IMR-90 (cell line): Measurements from ENCODE around the gene MRPL51.

ENCODE experiments used
- MAFK ChIP-seq: IDR thresholded peaks from 2 replicates; pipeline ENCODE4 v1.6.1; 2012; ENCODE audit warnings: low read depth, low read length, improper control_type of control experiment
- POLR2A ChIP-seq: IDR thresholded peaks from 2 replicates; pipeline ENCODE4 v1.6.1; 2012; ENCODE audit warnings: mild to moderate bottlenecking, low read depth, low read length
- RFX5 ChIP-seq: IDR thresholded peaks from 2 replicates; pipeline ENCODE4 v1.8.0; 2012; ENCODE audit warnings: low read depth, mild to moderate bottlenecking, low read length, moderate library complexity
- SMC3 ChIP-seq: fragments of 150-350 bp; IDR thresholded peaks from 2 replicates; pipeline ENCODE4 v1.6.1; 2016; ENCODE audit warnings: low read depth, mild to moderate bottlenecking, antibody characterized with exemption, low read length, moderate library complexity
- TF ChIP-seq, protein P1 (sequence below): conservative IDR thresholded peaks from 2 replicates; pipeline ENCODE4 v1.5.1; 2012; ENCODE audit warnings: mild to moderate bottlenecking, low read depth, low read length, improper control_type of control experiment

DNA sequence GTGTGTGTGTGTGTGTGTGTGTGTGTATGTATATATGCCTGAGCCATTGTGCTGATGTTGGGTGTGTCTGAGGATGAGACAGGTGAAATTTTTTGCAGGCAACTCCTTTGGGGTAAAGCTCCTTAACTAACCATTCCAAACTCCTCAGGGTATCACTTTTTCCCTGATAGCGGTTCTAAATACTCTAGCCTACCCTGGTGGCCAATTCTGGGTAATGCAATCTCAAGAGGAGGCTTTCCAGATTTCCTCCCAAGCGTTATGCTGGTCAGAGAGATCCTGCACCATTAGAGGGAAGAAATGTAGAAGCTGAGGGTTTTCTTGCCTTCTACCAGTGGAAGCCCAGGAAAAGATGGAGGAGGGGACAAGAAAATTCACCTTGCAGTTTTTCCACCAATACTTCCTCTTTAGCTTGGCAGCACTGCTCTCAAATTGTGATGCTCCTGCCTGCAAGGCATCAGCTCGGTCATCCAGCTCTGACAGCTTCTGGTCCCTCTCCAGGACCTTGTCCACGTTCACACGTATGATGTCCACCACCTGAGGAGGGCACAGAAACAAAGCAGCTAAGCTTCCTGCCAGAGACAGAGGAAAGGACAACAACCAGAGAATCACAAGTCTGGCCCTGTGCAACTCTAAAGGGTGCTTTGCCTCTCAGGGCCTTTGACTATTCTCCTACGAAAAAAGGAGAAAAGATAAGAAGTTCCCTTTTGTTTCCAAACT, 27.4 kb downstream of the MRPL51 start:
- TF ChIP-seq, protein P1, sequence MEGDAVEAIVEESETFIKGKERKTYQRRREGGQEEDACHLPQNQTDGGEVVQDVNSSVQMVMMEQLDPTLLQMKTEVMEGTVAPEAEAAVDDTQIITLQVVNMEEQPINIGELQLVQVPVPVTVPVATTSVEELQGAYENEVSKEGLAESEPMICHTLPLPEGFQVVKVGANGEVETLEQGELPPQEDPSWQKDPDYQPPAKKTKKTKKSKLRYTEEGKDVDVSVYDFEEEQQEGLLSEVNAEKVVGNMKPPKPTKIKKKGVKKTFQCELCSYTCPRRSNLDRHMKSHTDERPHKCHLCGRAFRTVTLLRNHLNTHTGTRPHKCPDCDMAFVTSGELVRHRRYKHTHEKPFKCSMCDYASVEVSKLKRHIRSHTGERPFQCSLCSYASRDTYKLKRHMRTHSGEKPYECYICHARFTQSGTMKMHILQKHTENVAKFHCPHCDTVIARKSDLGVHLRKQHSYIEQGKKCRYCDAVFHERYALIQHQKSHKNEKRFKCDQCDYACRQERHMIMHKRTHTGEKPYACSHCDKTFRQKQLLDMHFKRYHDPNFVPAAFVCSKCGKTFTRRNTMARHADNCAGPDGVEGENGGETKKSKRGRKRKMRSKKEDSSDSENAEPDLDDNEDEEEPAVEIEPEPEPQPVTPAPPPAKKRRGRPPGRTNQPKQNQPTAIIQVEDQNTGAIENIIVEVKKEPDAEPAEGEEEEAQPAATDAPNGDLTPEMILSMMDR: peak; percentile 93
- no peak for TF ChIP-seq POLR2A
- TF ChIP-seq RFX5: no peak
- TF ChIP-seq MAFK: no peak
- TF ChIP-seq SMC3: peak; percentile 94
